SKM-1 treated with dmso at 0.1 percent for 144 hours (cell line): ENCODE measurements around the gene AMPD1.

Source experiments
- DNase-seq: peaks from one replicate; lab custom pipeline; 2025; ENCODE audit not compliant: unreplicated experiment; lab: John Stamatoyannopoulos, UW

AMPD1 gene

GRCh38 chr1:114695430-114696058 lies at the start of gene AMPD1:
Gene AMPD1 (minus strand): TSS chr1:114695546. CDS start chr1:114695471, 75 bp downstream.
- DNase-seq: no peak

- DNase-seq: no peak
Observed at GRCh38 chr1:114741963-114742746, 46.8 kb upstream of the AMPD1 start.

GRCh38 chr1:114740331-114740730 lies 45.0 kb upstream of the AMPD1 start:
- no peak for DNase-seq

- no peak for DNase-seq
Observed at GRCh38 chr1:114737314-114737849, 42.0 kb upstream of the AMPD1 start.

- no peak for DNase-seq
Observed at GRCh38 chr1:114735479-114735878, 40.1 kb upstream of the AMPD1 start.

- DNase-seq: no peak
Observed at GRCh38 chr1:114729782-114730181, 34.4 kb upstream of the AMPD1 start.

- DNase-seq: no peak
Observed at GRCh38 chr1:114728553-114728952, 33.2 kb upstream of the AMPD1 start.

GRCh38 chr1:114725230-114725629 lies 29.9 kb upstream of the AMPD1 start:
- no peak for DNase-seq

GRCh38 chr1:114723915-114724314 lies 28.6 kb upstream of the AMPD1 start:
- no peak for DNase-seq

GRCh38 chr1:114723457-114723856 lies 28.1 kb upstream of the AMPD1 start:
- DNase-seq: no peak

GRCh38 chr1:114720492-114720891 lies 25.1 kb upstream of the AMPD1 start:
- DNase-seq: no peak

- DNase-seq: no peak
Observed at GRCh38 chr1:114719424-114719787, 24.1 kb upstream of the AMPD1 start.

- no peak for DNase-seq
Observed at GRCh38 chr1:114718661-114719423, 23.5 kb upstream of the AMPD1 start.

- DNase-seq: peak; percentile 75
Observed at GRCh38 chr1:114716304-114717170, 21.2 kb upstream of the AMPD1 start, which contains the start of gene NRAS. Gene NRAS (minus strand): TSS chr1:114716771. CDS start chr1:114716160, 611 bp downstream.

- no peak for DNase-seq
Observed at GRCh38 chr1:114715952-114716303, 20.6 kb upstream of the AMPD1 start.

- DNase-seq: no peak
Observed at GRCh38 chr1:114712977-114713376, 17.6 kb upstream of the AMPD1 start.

GRCh38 chr1:114710360-114710759 lies 15.0 kb upstream of the AMPD1 start:
- DNase-seq: no peak

- no peak for DNase-seq
Observed at GRCh38 chr1:114707604-114708003, 12.3 kb upstream of the AMPD1 start.

GRCh38 chr1:114703242-114703641 lies 7.9 kb upstream of the AMPD1 start:
- no peak for DNase-seq

- DNase-seq: no peak
Observed at GRCh38 chr1:114702737-114703136, 7.4 kb upstream of the AMPD1 start.

GRCh38 chr1:114701931-114702330 lies 6.6 kb upstream of the AMPD1 start:
- no peak for DNase-seq
